ENCODE measurements around the gene INPP5D. TPM values are rescaled to one million over a fixed set of nuclear protein-coding genes. Genes with fewer than 3 reads are reported as not detected.

INPP5D gene
- total RNA-seq, 1 donor from 2014 or later, result 43.6 TPM

GRCh38 chr2:233053928-233054784, 6.0 kb upstream of the INPP5D start:
- peak; percentile 91 for DNase-seq
- intact Hi-C loops (cut with micrococcal nuclease), result loop anchor here (1.0 to 10.0 kb wide), 3 partner anchors 201 to 447 kb away; no protein-coding TSS in a partner anchor
- H3K4me1 Mint-ChIP-seq, result peaks cover 6% of the 10 kb centered on the region
- peaks cover 32% of the 10 kb centered on the region for H3K27me3 Mint-ChIP-seq
- H3K36me3 Mint-ChIP-seq (ENCODE audit: low read depth), result no peaks in the 10 kb centered on the region
- H3K9me3 Mint-ChIP-seq, result no peaks in the 10 kb centered on the region
- H3K27ac Mint-ChIP-seq, result no peak overlapping the region
- H3K4me3 Mint-ChIP-seq, result no peak overlapping the region

GRCh38 chr2:233055362-233055761, 4.8 kb upstream of the INPP5D start:
- H3K9me3 Mint-ChIP-seq, result no peaks in the 10 kb centered on the region
- H3K27me3 Mint-ChIP-seq, result peaks cover 28% of the 10 kb centered on the region
- no peak overlapping the region for H3K4me3 Mint-ChIP-seq
- no peak for DNase-seq
- H3K36me3 Mint-ChIP-seq (ENCODE audit: low read depth), result peaks cover 1% of the 10 kb centered on the region
- no peak overlapping the region for H3K27ac Mint-ChIP-seq
- H3K4me1 Mint-ChIP-seq, result peaks cover 14% of the 10 kb centered on the region
- intact Hi-C loops (cut with micrococcal nuclease), result loop anchor here (10.0 kb wide), 1 partner anchor 291 kb away; no protein-coding TSS in a partner anchor

GRCh38 chr2:233056961-233057605, 3.1 kb upstream of the INPP5D start:
- Mint-ChIP-seq H3K27me3 (peaks cover 24% of the 10 kb centered on the region), H3K27ac (peak overlapping the region; percentile 7), H3K4me1 (peaks cover 26% of the 10 kb centered on the region), H3K36me3 (ENCODE audit: low read depth) (peaks cover 1% of the 10 kb centered on the region), H3K4me3 (no peak overlapping the region), H3K9me3 (no peaks in the 10 kb centered on the region)
- DNase-seq, result no peak
- intact Hi-C loops (cut with micrococcal nuclease), result loop anchor here (10.0 kb wide), 1 partner anchor 292 kb away; no protein-coding TSS in a partner anchor

GRCh38 chr2:233058717-233059546, 1.2 kb upstream of the INPP5D start:
- Mint-ChIP-seq H3K9me3 (no peaks in the 10 kb centered on the region), H3K4me1 (peaks cover 39% of the 10 kb centered on the region), H3K4me3 (peak overlapping the region; percentile 66), H3K27me3 (peaks cover 11% of the 10 kb centered on the region), H3K36me3 (ENCODE audit: low read depth) (peaks cover 8% of the 10 kb centered on the region), H3K27ac (peak overlapping the region; percentile 98)
- no peak for DNase-seq
- intact Hi-C loops (cut with micrococcal nuclease), result loop anchor here (10.0 kb wide), 1 partner anchor 294 kb away; no protein-coding TSS in a partner anchor

GRCh38 chr2:233059547-233059796, 670 bp upstream of the INPP5D start:
- no peaks in the 10 kb centered on the region for H3K9me3 Mint-ChIP-seq
- H3K4me3 Mint-ChIP-seq, result peak overlapping the region; percentile 95
- H3K27ac Mint-ChIP-seq, result peak overlapping the region; percentile 98
- peaks cover 41% of the 10 kb centered on the region for H3K4me1 Mint-ChIP-seq
- H3K27me3 Mint-ChIP-seq, result peaks cover 7% of the 10 kb centered on the region
- H3K36me3 Mint-ChIP-seq (ENCODE audit: low read depth), result peaks cover 9% of the 10 kb centered on the region
- no peak for DNase-seq
- intact Hi-C loops (cut with micrococcal nuclease), result loop anchor here (10.0 kb wide), 1 partner anchor 295 kb away; no protein-coding TSS in a partner anchor

GRCh38 chr2:233060501-233060979, 398 bp downstream of the INPP5D start:
- H3K4me1 Mint-ChIP-seq, result peaks cover 45% of the 10 kb centered on the region
- peak overlapping the region; percentile 95 for H3K4me3 Mint-ChIP-seq
- H3K27me3 Mint-ChIP-seq, result no peaks in the 10 kb centered on the region
- no peak for DNase-seq
- intact Hi-C loops (cut with micrococcal nuclease), result loop anchor here (2.0 to 10.0 kb wide), 4 partner anchors 37 to 366 kb away; partner anchors contain the start of gene GIGYF2
- H3K27ac Mint-ChIP-seq, result peak overlapping the region; percentile 98
- H3K9me3 Mint-ChIP-seq, result no peaks in the 10 kb centered on the region
- H3K36me3 Mint-ChIP-seq (ENCODE audit: low read depth), result peaks cover 15% of the 10 kb centered on the region

- H3K4me3 Mint-ChIP-seq, result peak overlapping the region; percentile 95
- intact Hi-C loops (cut with micrococcal nuclease), result loop anchor here (1.0 to 10.0 kb wide), 6 partner anchors 19 to 366 kb away; partner anchors contain the start of genes ATG16L1 and GIGYF2
- peak; percentile 71 for DNase-seq
- peaks cover 46% of the 10 kb centered on the region for H3K4me1 Mint-ChIP-seq
- no peaks in the 10 kb centered on the region for H3K27me3 Mint-ChIP-seq
- peaks cover 17% of the 10 kb centered on the region for H3K36me3 Mint-ChIP-seq (ENCODE audit: low read depth)
- peak overlapping the region; percentile 98 for H3K27ac Mint-ChIP-seq
- H3K9me3 Mint-ChIP-seq, result no peaks in the 10 kb centered on the region
Observed at GRCh38 chr2:233060980-233061590, 943 bp downstream of the INPP5D start.

GRCh38 chr2:233061591-233062450, 1.7 kb downstream of the INPP5D start:
- Mint-ChIP-seq H3K27me3 (no peaks in the 10 kb centered on the region), H3K27ac (peak overlapping the region; percentile 98), H3K9me3 (no peaks in the 10 kb centered on the region), H3K4me3 (peak overlapping the region; percentile 95), H3K4me1 (peaks cover 50% of the 10 kb centered on the region), H3K36me3 (ENCODE audit: low read depth) (peaks cover 23% of the 10 kb centered on the region)
- peak; percentile 79 for DNase-seq
- intact Hi-C loops (cut with micrococcal nuclease), result loop anchor here (1.0 to 10.0 kb wide), 6 partner anchors 18 to 367 kb away; partner anchors contain the start of genes ATG16L1 and GIGYF2

GRCh38 chr2:233062451-233062850, 2.3 kb downstream of the INPP5D start:
- no peaks in the 10 kb centered on the region for H3K27me3 Mint-ChIP-seq
- H3K4me3 Mint-ChIP-seq, result peak overlapping the region; percentile 95
- peaks cover 29% of the 10 kb centered on the region for H3K36me3 Mint-ChIP-seq (ENCODE audit: low read depth)
- H3K4me1 Mint-ChIP-seq, result peaks cover 56% of the 10 kb centered on the region
- no peak for DNase-seq
- intact Hi-C loops (cut with micrococcal nuclease), result loop anchor here (5.0 to 10.0 kb wide), 3 partner anchors 35 to 368 kb away; partner anchors contain the start of gene GIGYF2
- H3K9me3 Mint-ChIP-seq, result peaks cover 4% of the 10 kb centered on the region
- H3K27ac Mint-ChIP-seq, result peak overlapping the region; percentile 98

- Mint-ChIP-seq H3K27ac (peak overlapping the region; percentile 98), H3K9me3 (peaks cover 4% of the 10 kb centered on the region), H3K4me3 (peak overlapping the region; percentile 95), H3K4me1 (peaks cover 56% of the 10 kb centered on the region), H3K36me3 (ENCODE audit: low read depth) (peaks cover 33% of the 10 kb centered on the region), H3K27me3 (no peaks in the 10 kb centered on the region)
- intact Hi-C loops (cut with micrococcal nuclease), result loop anchor here (5.0 to 10.0 kb wide), 3 partner anchors 34 to 368 kb away; partner anchors contain the start of gene GIGYF2
- no peak for DNase-seq
Observed at GRCh38 chr2:233062946-233063268, 2.8 kb downstream of the INPP5D start.

GRCh38 chr2:233063269-233063975, 3.3 kb downstream of the INPP5D start:
- no peaks in the 10 kb centered on the region for H3K27me3 Mint-ChIP-seq
- H3K36me3 Mint-ChIP-seq (ENCODE audit: low read depth), result peaks cover 34% of the 10 kb centered on the region
- intact Hi-C loops (cut with micrococcal nuclease), result loop anchor here (5.0 to 10.0 kb wide), 3 partner anchors 34 to 369 kb away; partner anchors contain the start of gene GIGYF2
- peak; percentile 69 for DNase-seq
- peaks cover 56% of the 10 kb centered on the region for H3K4me1 Mint-ChIP-seq
- H3K4me3 Mint-ChIP-seq, result peak overlapping the region; percentile 95
- H3K27ac Mint-ChIP-seq, result peak overlapping the region; percentile 98
- peaks cover 4% of the 10 kb centered on the region for H3K9me3 Mint-ChIP-seq
